NCI-H226 (cell line): ENCODE results near the gene ICE2.

Experiments used
- DNase-seq: peaks from one replicate; pipeline ENCODE4 v3.0.0-alpha.2; 2015

ICE2 gene

GRCh38 chr15:60478566-60479360 lies at the start of gene ICE2:
ICE2 (minus strand) TSS chr15:60479142; CDS start chr15:60477977, 1,165 bp downstream.
- DNase-seq = peak; percentile 98

GRCh38 chr15:60528530-60528929 lies 49.6 kb upstream of the ICE2 start:
- no peak for DNase-seq

GRCh38 chr15:60527456-60527855 lies 48.5 kb upstream of the ICE2 start:
- DNase-seq = no peak

GRCh38 chr15:60526127-60526616 lies 47.2 kb upstream of the ICE2 start:
- no peak for DNase-seq

GRCh38 chr15:60525341-60526039 lies 46.5 kb upstream of the ICE2 start:
- DNase-seq = no peak

- DNase-seq = peak; percentile 53
These were observed 44.1 kb upstream of the ICE2 start for GRCh38 chr15:60523056-60523455.

- DNase-seq = peak; percentile 56
These were observed 42.0 kb upstream of the ICE2 start for GRCh38 chr15:60520825-60521368.

- DNase-seq = peak; percentile 39
These were observed 41.3 kb upstream of the ICE2 start for GRCh38 chr15:60520013-60520824.

GRCh38 chr15:60519218-60519617 lies 40.3 kb upstream of the ICE2 start:
- DNase-seq = no peak

GRCh38 chr15:60518511-60518910 lies 39.6 kb upstream of the ICE2 start:
- no peak for DNase-seq

- no peak for DNase-seq
These were observed 35.4 kb upstream of the ICE2 start for GRCh38 chr15:60514261-60514881.

- no peak for DNase-seq
These were observed 34.7 kb upstream of the ICE2 start for GRCh38 chr15:60513676-60514075.

GRCh38 chr15:60512937-60513336 lies 34.0 kb upstream of the ICE2 start:
- DNase-seq = no peak

- no peak for DNase-seq
These were observed 32.5 kb upstream of the ICE2 start for GRCh38 chr15:60511351-60512031.

GRCh38 chr15:60510006-60510405 lies 31.1 kb upstream of the ICE2 start:
- no peak for DNase-seq

GRCh38 chr15:60509470-60509869 lies 30.5 kb upstream of the ICE2 start:
- no peak for DNase-seq

GRCh38 chr15:60508442-60508841 lies 29.5 kb upstream of the ICE2 start:
- DNase-seq = no peak

- DNase-seq = peak; percentile 25
These were observed 28.9 kb upstream of the ICE2 start for GRCh38 chr15:60507596-60508424.

GRCh38 chr15:60496853-60497252 lies 17.9 kb upstream of the ICE2 start:
- no peak for DNase-seq

- DNase-seq = no peak
These were observed 15.2 kb upstream of the ICE2 start for GRCh38 chr15:60494108-60494507.

- DNase-seq = no peak
These were observed 14.2 kb upstream of the ICE2 start for GRCh38 chr15:60493166-60493565.
